Endometrial microvascular endothelial cells (primary cell): ENCODE data around the gene PRRT2. TPM values are rescaled to one million over a fixed set of nuclear protein-coding genes. Genes with fewer than 3 reads are reported as not detected.
"Not testable (repeated sequence)": the region's sequence is repeated elsewhere in the genome, so short reads cannot be mapped to it uniquely, and the experiment has no call there.

Source experiments
- in situ Hi-C: cut with HindIII; loops from 2 replicates; pipeline ENCODE4 v1.10.0; 2017; ENCODE audit warnings: low sequenced_read_pairs, low pct_unique_long_range_greater_than_20kb; ENCODE audit errors: inconsistent ontology term
- total RNA-seq: library from RNA; depleted of rRNA; stranded (reverse); fragments of >200 nt; gene quantifications from one replicate; pipeline ENCODE4 v1.2.3, GENCODE V29; 2015; ENCODE audit errors: inconsistent ontology term

Gene PRRT2
- total RNA-seq, 1 donor from 2014 or later, result not detected

DNA sequence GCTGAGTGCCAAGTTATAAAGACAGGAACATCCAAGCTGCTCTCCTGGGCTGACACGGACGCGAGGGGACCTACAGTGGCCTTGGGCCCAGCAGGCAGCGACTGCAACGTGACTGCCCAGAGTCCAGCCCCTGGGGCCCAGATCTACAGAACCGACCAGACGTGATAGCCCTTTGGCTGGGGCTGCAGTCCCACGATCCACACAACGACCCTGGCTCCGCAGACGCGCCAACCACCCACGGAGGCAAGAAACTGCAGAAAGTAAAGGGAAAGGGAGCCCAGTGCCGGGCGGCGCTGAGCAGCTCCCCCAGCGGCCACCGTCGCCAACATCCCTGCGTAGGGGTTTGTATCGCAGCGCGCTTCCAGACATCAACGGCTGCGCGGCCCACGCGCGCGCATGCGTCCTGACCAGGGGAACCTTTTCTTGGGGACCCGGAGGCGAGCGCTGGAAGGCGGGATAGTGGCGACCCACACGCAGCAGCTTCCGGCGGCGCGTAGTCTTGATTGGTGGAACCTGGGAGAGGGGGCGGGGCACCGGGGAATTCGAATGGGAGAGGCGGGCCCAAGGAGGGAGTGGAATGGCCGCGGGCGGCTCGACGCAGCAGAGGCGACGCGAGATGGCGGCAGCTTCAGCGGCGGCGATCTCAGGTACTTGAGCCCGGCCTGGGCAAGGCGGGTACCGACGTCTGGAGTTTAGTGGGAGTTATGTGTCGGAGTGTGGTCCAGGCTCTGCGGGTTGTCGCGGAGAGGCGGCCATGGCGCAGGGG, 21.6 kb upstream of the PRRT2 start, which contains the start of gene KIF22:
Gene KIF22, plus strand, starts transcription at position 569 of the 766 bp plus-strand sequence. Its CDS starts 9 bp downstream, at position 578.
- in situ Hi-C loops, result no loop called here

DNA sequence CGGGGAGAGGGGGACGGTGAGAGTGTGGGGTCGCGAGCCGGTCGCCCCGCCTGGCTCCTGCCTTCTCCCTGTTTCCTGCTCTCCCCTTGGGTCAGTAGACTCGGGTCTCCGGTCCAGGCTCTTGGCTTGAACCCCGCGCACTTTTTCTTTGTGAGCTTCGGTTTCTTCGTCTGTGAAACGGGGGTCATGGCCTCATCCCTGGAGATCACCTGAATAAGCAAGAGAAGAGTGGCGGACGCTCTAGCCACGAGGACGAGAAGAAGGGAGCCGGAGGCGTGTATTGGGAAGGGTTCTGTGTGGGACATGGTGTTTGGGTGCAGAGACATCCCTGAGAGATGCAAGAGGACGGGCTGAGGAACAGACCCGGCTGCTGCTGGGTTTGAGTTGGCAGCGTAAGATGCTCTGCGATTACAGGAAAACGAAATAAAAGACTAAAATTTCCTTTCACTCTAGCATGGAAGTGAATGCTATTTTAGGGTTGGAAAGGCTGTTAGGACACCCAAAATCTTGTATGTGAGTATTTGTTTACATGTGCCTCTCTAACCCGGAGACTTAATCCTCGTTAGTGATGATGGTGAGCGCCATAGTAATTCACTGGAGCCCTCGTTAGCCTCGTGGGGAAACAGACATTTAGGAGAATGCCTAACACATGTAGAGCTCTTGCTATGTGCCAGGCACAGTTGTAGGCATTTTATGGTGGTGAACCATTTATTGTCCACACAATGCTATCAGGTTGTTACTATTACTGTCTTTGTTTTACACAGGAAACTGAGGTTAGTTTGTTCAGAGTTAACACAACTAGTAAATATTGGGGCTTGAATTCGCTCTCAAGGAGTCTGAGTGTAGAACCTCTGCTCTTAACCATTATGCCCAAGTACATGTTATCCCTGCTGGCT, 20.8 kb upstream of the PRRT2 start:
- in situ Hi-C loops, result no loop called here

DNA sequence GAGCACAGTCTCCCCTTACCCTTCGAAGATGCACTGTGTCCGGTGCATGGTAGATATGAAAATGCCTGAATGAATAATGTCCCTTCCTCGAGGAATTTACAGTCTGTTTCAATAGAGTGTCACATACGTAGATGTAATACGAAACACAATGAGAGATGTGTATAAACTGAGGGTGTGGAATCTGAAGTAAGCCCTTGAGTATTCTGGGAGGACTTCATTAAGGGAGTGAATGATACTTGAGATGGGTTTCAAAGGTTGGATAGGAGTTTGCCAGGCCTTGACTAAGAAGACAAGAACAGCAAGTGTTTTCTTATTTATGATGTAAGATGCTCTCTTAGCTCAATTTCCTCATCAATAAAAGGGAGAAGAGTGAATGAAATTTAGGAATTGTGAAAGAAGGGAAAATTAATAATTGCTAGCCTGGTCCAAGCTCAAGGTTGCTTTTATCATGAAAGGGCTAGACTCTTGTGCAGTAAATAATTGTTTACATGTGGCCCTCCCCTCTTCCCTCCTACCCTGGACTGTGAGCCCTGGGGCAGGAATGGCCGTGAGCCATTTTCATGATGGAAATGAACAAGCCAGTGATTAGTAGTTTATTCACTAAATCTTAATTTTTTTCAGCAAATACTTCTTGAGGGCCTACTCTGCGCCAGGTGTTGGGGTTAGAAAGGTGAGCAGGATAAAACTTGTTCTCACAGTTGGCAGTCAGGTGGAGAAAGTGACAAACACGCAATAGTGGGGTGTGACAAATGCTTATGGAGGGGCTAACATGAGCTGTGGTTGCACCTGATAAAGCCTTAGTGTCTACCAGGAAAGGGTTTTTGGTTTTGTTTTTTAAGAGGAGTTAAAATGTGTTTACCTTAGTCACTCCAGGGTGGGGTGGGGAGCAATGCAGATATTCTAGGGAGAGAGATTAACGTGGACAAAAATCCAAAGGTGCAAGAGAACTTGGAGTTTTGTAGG, 19.9 kb upstream of the PRRT2 start:
- in situ Hi-C loops, result no loop called here

DNA sequence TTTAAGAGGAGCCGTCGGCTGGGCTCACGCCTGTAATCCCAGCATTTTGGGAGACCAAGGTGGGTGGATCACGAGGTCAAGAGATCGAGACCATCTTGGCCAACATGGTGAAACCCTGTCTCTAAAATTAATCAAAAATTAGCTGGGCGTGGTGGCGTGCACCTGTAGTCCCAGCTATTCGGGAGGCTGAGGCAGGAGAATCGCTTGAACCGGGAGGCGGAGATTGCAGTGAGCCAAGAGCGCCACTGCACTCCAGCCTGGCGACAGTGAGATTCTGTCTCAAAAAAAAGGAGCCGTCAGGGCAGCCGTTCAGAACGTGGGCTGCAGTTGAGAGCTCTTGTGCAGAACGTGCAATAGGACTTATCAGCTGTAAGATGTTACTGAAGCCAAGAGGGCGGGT, 18.8 kb upstream of the PRRT2 start:
- in situ Hi-C loops, result not testable (repeated sequence)

DNA sequence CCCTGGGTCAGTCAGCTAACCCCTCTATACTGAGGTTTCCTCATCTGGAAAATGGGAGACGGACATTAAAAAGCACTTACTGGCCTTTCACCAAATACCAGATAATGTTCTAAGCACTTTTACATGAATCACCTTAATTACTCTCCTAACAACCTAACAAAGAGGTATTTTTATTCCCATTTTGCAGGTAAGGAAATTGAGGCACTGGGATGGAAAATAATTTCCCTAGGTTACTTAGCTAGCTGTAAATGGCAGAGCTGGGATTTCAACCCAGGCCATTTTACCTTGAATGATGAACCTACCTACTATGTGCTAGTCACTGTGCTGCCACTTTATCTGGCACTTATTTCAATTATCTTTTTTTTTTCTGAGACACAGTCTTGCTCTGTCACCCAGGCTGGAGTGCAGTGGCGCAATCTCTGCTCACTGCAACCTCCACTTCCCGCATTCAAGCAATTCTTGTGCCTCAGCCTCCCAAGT, 17.7 kb upstream of the PRRT2 start:
- in situ Hi-C loops, result no loop called here

DNA sequence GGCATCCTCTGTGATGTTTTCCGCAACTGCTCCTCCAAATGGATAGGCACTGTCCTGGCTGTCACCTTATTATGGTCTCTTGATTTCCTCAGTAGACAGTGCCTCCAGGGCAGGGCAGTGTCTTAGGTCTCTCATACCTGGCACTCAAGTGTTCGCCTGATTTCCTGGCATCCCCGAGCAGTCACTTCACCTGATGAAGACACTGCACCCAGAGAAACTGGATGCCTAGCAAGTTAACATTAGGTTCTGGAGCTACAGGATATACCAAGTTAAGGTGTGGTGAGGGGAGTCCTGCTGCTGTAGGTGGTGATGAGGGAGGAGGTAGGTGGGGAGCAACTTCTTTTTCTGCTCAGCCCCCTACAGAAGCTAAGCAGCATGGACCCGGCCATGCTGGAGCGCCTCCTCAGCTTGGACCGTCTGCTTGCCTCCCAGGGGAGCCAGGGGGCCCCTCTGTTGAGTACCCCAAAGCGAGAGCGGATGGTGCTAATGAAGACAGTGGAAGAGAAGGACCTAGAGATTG, 9.5 kb upstream of the PRRT2 start:
- in situ Hi-C loops, result loop anchor here (10.0 kb wide), 1 partner anchor 62 kb away; the partner anchor contains the start of gene CDIPT

DNA sequence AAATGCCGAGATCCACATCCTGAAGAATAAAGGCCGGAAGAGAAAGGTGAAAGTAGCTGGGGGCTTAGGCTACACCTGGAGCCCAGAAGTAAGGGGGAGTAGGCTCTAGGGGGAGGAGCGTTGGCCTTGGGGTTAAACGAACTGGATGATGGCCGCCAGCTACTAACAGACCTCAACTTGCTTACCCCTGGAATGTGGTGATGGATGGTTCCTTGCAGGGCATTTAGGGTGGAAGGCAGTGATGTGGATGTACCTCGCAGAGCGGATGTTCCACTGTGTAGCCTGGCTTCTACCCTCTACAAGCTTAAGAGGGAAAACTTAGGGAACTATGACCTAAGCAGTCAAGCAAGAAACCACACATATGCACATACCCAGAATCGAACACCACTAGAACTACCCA, 8.0 kb upstream of the PRRT2 start:
- in situ Hi-C loops, result loop anchor here (10.0 kb wide), 1 partner anchor 61 kb away; the partner anchor contains the start of gene CDIPT

DNA sequence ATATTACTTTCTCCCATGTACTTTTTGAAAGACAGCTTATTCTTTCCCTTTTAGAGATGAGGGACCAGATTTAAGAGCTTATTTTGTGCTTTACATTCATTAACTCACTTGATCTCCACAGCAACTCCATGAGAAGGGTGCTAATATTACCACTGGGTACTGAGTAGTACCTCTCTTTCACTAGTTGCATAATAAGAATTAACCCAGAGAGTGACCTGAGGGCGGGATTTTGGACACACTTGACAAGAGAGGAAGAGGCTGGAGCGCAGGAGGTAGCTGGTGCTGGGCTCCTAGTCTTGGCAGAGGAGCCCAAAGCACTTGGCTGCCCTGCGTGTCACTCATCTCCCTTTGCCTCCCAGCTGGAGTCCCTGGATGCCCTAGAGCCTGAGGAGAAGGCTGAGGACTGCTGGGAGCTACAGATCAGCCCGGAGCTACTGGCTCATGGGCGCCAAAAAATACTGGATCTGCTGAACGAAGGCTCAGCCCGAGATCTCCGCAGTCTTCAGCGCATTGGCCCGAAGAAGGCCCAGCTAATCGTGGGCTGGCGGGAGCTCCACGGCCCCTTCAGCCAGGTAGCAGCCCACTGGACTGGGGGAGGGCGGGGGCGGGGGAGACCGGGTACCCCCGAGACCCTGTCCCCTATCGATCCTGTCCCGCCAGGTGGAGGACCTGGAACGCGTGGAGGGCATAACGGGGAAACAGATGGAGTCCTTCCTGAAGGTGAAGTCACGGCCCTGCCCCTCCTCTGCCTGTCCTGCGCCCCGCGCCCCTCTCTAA, 7.3 kb upstream of the PRRT2 start:
- in situ Hi-C loops, result loop anchor here (10.0 kb wide), 1 partner anchor 60 kb away; the partner anchor contains the start of gene CDIPT

DNA sequence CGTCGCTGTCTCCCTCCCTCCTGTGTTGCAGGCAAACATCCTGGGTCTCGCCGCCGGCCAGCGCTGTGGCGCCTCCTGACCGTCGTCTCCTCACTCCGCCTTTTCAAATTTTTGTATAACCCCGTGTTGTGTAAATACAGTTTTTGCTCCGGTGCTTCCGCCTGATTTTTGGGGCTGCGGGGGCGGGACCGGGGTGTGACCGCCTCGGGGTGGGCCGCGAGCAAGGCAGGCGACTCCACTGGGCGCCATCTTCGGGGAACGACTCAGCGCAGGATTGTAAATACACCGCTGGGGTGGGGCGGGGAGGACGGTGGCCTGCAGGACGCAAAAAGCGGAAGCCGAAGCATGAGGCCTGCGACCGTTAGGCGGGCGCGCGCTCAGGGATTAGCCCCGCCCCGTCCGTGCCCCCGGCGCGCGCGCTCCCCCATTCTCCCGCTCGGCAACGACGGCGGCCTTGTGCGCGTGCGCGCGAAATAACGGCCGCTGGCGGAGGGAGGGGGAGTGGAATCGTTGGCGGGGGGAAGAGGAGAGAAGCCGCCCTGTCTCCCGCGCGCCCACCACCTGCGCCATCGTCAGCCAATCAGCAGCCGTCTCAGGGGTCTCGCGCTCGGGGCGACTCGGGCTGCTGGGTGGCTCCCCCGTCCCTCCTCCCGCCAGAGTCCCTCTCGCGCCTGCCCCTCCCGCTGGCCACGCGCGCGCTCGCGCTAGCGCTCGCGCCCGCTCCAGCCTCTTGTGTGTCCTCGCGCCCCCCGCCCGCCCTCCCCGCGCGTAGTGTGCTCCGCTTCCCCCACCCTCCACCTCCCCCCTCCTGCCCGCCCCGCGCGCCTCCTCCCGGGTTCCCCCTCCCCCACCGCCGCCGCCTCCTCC, 6.5 kb upstream of the PRRT2 start:
- in situ Hi-C loops, result loop anchor here (10.0 kb wide), 1 partner anchor 59 kb away; the partner anchor contains the start of gene CDIPT

DNA sequence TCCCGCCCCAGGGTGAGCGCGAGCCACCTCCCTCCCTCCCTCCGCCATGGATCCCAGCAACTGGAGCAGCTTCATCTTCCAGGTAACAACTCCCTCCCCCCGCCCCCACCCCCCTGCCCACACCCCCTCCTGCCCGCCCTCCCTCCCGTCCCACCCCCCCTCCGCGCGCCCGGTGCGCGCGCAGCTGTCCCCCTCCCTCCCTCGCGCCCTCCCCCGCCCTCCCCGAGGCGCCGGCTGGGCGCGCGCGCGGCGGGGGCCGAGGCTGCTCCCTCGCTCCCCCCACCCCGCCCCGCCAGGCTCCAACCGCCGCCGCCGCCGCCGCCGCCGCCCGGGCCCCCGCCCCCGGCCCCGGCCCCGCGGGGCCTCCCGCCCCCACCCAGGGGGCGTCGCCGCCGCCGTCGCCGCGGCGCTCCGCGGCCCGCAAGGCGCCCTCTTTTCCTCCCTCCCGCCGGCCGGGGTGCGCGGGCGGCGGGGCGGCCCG, 5.9 kb upstream of the PRRT2 start, which contains the start of gene MAZ:
Gene MAZ, plus strand, starts transcription at position 431 of the 481 bp plus-strand sequence. CDS start 173 bp downstream, outside the sequence.
- in situ Hi-C loops, result loop anchor here (10.0 kb wide), 1 partner anchor 59 kb away; the partner anchor contains the start of gene CDIPT

DNA sequence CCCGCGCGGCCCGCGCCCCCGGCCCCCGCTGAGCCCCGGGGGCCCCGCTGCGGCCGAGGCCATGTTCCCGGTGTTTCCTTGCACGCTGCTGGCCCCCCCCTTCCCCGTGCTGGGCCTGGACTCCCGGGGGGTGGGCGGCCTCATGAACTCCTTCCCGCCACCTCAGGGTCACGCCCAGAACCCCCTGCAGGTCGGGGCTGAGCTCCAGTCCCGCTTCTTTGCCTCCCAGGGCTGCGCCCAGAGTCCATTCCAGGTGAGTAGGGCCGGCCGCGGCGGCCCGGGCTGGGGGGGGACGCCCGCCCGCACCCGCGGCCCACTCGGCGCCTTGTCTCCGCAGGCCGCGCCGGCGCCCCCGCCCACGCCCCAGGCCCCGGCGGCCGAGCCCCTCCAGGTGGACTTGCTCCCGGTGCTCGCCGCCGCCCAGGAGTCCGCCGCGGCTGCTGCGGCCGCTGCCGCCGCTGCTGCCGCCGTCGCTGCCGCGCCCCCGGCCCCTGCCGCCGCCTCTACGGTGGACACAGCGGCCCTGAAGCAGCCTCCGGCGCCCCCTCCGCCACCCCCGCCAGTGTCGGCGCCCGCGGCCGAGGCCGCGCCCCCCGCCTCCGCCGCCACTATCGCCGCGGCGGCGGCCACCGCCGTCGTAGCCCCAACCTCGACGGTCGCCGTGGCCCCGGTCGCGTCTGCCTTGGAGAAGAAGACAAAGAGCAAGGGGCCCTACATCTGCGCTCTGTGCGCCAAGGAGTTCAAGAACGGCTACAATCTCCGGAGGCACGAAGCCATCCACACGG, 5.2 kb upstream of the PRRT2 start:
- in situ Hi-C loops, result loop anchor here (10.0 kb wide), 1 partner anchor 58 kb away; the partner anchor contains the start of gene CDIPT

DNA sequence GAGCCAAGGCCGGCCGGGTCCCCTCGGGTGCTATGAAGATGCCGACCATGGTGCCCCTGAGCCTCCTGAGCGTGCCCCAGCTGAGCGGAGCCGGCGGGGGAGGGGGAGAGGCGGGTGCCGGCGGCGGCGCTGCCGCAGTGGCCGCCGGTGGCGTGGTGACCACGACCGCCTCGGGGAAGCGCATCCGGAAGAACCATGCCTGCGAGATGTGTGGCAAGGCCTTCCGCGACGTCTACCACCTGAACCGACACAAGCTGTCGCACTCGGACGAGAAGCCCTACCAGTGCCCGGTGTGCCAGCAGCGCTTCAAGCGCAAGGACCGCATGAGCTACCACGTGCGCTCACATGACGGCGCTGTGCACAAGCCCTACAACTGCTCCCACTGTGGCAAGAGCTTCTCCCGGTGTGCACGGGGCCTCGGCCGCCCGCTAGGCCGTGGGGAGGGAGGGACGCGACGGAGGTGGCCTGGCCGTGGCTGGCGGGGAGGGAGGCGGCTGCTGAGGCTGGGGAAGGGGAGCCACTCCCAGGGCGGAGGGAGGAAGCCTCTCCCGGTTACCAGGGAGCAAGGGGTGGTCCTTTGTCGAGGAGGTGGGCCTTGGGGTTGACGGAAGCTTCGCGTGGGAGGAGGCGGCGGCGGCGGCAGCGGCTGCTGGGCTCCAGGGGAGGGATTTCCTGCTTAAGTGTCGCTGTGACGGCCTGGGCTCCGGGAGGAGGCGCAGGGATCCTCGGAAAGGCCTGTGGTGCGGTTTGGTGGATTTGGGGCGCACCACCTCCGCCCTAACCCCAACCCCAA, 4.4 kb upstream of the PRRT2 start:
- in situ Hi-C loops, result loop anchor here (10.0 kb wide), 1 partner anchor 57 kb away; the partner anchor contains the start of gene CDIPT

DNA sequence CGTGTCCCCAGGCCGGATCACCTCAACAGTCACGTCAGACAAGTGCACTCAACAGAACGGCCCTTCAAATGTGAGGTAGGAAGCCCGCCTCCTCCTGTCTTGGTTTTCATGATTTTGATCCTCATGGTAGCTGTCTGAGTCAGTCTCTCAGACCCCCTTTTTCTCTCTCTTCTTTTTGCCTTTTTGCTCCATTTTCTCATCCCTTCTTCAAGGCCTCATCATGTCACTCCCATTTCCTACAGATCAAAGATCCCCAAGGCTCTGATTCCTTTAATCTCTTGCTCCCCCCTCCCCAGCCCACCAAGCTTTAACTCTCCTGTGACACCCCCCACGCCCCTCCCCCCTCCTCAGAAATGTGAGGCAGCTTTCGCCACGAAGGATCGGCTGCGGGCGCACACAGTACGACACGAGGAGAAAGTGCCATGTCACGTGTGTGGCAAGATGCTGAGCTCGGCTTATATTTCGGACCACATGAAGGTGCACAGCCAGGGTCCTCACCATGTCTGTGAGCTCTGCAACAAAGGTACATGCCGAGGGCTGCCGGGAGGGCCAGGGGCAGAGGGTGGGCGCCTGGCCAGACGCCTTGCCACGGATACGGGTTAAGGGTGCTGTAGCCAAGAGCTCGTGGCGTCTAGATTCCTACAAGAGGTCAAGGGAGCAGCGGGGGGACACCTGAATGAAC, 3.6 kb upstream of the PRRT2 start:
- in situ Hi-C loops, result loop anchor here (10.0 kb wide), 1 partner anchor 56 kb away; the partner anchor contains the start of gene CDIPT
